GM18951 (cell line): Measurements from ENCODE around the gene COL1A2.

ENCODE experiments used
- POLR2A ChIP-seq: IDR thresholded peaks from 4 replicates; pipeline ENCODE4 v1.6.1; 2011; ENCODE audit warnings: mild to moderate bottlenecking; ENCODE audit not compliant: insufficient read length, insufficient read depth; ENCODE audit errors: extremely low read depth
- in situ Hi-C: fragments of 300-500 bp; cut with MboI; formaldehyde crosslinking; loops from one replicate; pipeline ENCODE4 v1.12.0; 2022; ENCODE audit warnings: low sequenced_read_pairs, mixed read lengths, inconsistent platforms; ENCODE audit not compliant: unreplicated experiment

The COL1A2 gene

DNA sequence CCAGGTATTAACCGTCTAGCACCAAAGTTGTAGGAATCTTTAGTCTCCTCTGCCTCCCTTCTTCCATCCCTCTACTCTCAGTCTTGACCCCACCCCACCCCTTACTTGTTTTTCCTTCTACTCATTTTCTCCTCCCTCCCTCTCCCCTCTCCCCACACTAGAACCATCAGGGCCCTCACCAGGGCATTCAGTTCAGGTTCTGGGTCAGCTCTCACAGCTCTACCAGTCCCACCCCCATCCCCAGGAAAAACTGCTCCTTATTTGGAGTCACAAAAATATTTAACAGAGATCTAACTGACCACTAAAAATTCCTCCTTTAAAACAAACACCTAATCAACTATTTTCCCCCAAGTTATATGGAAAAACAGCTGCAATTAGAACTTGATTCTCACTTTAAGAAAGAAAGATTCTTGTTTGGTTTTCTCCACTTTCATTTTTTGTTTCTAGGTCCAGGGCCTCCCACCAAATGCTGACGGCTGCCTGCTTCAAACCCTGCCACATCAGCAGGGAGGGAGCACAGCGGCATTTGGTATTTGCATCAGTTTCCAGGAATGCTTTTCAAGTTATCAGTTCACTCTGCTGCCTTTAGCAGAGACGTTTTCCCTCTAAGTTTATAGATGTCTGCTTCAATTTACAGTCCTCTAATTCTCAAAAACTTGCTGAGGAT lies 2.8 kb upstream of the COL1A2 start:
- in situ Hi-C loops, result loop anchor here (25.0 kb wide), 2 partner anchors 255 to 480 kb away; partner anchors contain the start of genes GNG11 and GNGT1
- no peak for TF ChIP-seq POLR2A

DNA sequence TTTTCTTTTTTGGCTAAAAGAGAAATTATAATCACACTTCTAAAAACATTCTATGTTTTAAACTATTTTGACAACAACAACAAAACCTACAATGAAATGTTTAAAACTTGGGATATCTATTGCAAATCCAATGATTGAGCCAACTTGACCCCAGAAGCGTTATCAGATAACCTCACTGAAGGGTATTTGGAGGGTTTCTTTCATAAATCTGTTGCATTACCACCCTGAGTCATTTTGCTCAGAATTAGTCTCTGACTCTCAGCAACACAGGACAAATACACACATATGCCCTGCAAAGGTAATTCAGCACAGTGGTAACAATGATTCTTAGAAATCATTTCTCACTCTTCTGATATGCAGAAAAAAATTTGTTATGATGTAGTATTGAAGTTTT lies 2.3 kb upstream of the COL1A2 start:
- in situ Hi-C loops, result loop anchor here (25.0 kb wide), 2 partner anchors 255 to 480 kb away; partner anchors contain the start of genes GNG11 and GNGT1
- TF ChIP-seq POLR2A, result no peak

DNA sequence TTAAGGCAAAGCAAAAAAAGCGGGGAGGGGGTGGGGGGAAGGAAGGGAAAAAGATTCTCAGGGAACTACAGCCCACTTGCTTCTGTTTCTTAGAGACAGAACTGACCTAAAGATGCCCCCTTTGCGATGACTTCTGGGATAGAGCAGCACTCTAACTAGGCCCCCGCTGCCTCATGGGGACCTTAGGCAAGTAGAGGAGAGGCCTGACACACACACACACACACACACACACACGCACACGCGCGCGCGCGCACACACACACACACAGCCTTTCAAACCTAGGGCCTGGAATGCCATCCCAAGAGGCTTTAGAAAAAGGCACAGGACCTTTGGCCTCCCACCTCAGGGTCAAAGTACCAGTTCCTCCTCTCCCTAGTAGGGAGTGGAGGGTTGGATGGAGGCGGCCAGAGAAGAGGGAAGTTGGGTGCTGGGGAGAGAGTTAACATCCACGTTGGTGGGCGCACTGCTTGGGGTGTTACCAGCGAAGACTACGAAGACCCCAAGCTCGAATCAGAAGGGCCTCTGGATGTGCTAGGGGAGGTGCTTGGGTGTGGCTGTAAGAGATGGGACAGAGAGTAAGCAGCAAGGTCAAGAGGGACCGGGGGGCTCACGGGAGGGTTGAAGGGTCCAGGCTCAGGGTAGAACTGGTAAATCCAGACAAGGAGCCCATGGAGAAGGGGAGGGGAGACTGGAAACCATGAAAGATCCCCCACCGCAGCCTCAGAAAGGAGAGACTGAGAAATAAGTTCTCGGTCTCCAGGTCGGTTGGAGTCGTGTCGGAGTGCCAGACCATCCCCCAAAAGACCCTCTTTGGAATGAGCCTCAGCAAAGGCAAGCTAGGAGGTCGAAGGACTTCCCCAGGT lies 1.2 kb upstream of the COL1A2 start:
- in situ Hi-C loops, result loop anchor here (25.0 kb wide), 2 partner anchors 256 to 481 kb away; partner anchors contain the start of genes GNG11 and GNGT1
- no peak for TF ChIP-seq POLR2A

DNA sequence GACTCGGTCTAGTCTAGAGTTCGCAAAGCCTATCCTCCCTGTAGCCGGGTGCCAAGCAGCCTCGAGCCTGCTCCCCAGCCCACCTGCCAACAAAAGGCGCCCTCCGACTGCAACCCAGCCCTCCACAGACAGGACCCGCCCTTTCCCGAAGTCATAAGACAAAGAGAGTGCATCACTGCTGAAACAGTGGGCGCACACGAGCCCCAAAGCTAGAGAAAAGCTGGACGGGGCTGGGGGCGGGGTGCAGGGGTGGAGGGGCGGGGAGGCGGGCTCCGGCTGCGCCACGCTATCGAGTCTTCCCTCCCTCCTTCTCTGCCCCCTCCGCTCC lies 622 bp upstream of the COL1A2 start:
- in situ Hi-C loops, result loop anchor here (25.0 kb wide), 2 partner anchors 257 to 482 kb away; partner anchors contain the start of genes GNG11 and GNGT1
- no peak for TF ChIP-seq POLR2A

DNA sequence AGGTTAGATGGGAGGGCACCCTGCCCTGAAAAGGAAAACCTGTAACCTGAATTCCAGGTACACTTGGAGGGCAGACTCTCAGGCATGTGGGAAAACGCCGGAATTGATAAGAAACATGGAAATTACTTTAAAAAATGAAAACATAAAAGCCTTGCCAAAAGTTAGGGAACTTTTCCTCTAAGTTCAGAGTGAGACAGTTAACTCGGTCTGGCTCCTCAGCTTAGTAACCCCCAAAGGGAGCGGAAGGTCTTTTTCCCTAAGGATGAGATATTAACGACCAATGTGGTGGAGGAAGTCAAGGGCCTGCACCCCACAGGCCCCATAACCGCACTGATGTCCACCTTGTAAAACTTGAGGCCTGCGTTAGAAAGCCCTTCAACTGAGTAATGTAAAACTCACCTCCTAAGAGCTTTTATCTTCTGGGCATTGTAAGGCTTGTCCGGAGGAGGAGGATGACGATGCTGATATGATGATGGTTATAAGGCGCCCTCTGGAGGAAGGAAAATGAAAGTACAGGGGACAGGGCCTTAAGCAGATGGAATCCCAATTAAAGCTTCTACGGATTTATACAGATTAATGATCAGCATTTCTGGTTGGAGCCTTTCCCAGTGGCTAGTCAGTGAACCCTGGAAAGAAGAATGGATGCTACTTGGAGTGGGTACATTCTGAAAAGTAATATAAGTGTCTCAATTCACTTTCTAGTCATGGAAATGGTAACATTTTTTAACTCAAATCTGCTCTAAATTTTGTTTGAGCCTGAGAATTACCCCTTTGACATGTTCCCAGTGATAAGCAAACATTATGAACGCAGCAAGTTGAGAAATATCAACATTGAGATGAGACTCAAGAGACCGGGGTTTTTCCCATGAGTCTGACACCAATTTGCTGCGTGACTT lies 694 bp downstream of the COL1A2 start:
- no peak for TF ChIP-seq POLR2A
- in situ Hi-C loops, result loop anchor here (25.0 kb wide), 2 partner anchors 258 to 483 kb away; partner anchors contain the start of genes GNG11 and GNGT1

DNA sequence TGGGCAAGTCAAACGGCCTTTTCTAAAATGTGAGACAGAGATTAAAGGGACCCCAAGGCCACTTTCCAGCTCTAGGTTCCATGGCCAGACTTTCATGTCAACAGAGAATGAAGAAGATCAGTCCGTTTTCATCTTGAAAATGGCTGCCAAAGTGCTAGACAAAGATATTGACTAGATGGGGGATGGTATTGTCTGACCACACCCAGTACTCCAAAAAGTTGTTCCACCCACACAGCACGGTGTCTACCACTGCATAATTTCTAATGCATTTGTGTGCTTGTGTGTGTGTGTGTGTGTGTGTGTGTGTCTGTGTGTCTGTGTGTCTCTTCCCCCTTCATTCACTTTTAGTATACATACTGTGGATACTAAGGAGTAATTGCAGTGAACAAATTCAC lies 1.3 kb downstream of the COL1A2 start:
- in situ Hi-C loops, result loop anchor here (25.0 kb wide), 2 partner anchors 259 to 484 kb away; partner anchors contain the start of genes GNG11 and GNGT1
- no peak for TF ChIP-seq POLR2A

DNA sequence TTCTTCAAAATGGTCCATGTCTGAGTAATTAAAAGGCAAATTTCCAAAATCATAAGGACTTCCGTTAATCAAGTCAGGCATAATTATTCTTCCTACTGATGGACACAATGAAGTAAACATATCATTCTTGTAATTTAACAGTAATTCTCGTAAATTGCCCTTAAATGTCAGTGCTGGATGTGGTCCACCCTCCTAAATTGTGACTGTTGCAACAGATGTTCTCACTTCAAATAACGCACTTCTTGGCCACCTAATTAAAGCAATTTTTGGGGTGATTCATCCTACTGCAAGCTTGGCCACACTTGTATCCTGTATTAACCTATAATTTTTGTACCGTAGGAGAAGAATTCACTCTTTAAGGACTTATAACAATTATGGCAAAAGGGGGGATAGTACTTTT lies 1.9 kb downstream of the COL1A2 start:
- TF ChIP-seq POLR2A, result no peak
- in situ Hi-C loops, result loop anchor here (25.0 kb wide), 2 partner anchors 259 to 484 kb away; partner anchors contain the start of genes GNG11 and GNGT1

DNA sequence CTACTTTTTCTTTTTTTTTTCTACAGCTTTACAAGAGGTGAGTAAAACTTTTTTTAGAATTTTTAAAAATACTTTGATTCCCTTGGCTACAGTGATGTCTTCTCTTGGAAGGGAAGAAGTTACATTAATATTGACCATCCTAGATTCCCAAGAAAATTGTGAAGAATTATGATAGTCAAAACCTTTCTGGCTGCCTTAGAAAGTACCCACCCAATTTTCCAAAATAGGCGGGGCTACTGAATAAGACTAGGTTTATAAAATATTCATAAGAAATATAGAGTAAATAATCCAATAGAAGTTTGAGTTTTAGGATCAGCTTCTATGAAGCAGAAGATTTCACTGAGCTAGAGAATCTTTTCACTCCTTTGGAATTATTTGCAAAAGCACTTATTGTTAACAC lies 3.0 kb downstream of the COL1A2 start:
- TF ChIP-seq POLR2A, result no peak
- in situ Hi-C loops, result loop anchor here (25.0 kb wide), 2 partner anchors 260 to 485 kb away; partner anchors contain the start of genes GNG11 and GNGT1

DNA sequence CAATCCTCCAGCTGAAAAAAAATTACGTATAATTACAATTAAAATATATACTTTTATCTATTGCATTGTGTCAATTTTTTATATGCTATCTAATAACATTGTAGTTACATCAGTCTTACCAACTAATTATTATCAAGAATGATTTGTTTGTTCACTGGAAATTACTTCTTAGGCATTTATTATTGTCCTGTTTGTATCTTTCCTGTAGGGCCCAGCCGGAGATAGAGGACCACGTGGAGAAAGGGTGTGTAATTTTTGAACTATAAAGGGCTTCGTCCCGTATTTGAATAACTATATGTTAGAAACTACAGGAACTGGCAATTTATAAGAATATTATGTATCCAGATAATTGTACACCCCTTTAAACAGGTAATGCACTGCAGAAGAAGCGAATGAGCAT lies 4.1 kb downstream of the COL1A2 start:
- TF ChIP-seq POLR2A, result no peak
- in situ Hi-C loops, result loop anchor here (25.0 kb wide), 2 partner anchors 262 to 487 kb away; partner anchors contain the start of genes GNG11 and GNGT1

DNA sequence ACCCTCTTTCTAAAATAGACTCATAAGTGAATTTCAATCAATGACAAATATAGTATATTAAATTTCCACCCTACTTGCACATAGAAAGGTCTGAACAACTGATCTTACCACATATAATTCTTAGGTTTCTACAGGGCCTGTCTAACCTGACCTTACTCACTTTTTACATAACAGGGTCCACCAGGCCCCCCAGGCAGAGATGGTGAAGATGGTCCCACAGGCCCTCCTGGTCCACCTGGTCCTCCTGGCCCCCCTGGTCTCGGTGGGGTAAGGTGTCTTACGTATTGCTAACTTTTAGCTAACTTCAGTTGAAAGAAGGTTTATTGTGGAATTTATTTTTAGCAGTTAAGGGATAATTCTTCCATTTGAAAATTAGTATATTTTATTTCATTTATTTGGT lies 5.3 kb downstream of the COL1A2 start:
- in situ Hi-C loops, result no loop called here
- no peak for TF ChIP-seq POLR2A

DNA sequence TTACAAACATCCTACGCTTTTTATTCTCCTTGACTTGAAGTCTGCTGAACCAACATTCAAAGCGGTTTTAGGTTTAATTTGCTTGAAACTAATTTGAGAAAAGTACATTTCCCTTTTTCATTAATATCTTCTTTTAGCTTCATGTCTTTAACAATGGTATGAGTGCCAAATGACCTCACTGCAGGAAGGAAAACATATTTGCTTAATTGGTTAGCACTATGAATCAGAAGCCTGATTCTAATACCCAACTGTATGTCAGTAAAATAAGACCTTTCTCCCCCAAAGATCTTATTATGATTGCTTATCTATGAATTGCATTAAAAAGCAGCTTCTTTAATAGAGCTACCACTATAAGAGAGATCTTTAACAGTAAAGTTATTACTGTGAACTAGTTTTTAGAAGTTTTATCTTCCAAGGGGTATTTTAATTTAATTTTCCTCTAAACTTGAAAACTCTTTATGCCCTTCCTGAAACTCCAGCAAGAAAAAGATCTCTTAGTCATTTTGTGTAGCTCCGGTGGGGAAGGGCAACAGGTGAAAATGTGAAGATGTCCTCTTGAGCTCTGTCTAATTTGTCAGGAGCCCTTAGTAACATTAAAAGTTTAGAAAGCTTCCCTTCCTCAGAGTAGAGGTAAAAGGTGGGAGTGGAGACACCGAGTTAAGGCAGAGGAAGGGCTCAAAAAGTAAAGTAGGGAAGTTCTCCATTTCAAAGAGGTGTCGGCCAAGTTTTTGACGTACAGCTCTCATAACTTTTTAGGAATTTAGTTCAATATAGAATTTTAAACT lies 6.1 kb downstream of the COL1A2 start:
- no peak for TF ChIP-seq POLR2A
- in situ Hi-C loops, result no loop called here

DNA sequence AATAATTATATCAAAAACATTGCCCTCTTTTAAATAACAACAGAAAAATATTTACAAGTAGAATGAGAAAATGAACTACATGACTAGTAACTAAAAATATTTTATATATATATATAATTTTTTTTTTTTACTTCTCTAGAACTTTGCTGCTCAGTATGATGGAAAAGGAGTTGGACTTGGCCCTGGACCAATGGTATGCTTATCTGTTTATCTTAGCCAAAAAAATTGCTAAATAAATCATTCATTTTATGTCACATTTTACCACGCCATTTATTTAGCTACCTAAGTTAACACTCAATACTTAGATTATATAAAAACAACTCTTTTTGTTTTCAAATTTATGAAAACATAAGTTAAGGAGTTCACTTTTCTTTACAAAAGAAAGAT lies 6.7 kb downstream of the COL1A2 start:
- in situ Hi-C loops, result no loop called here

More for the DNA sequence above, 6.7 kb downstream of the COL1A2 start:
- no peak for TF ChIP-seq POLR2A
